Measurements from ENCODE around the gene KCNJ18.
"Not testable (repeated sequence)": the region's sequence is repeated elsewhere in the genome, so short reads cannot be mapped to it uniquely, and the experiment has no call there.

KCNJ18 gene

GRCh38 chr17:21671871-21672270, 20.5 kb upstream of the KCNJ18 start:
- DNase-seq: not testable (repeated sequence)

- DNase-seq: not testable (repeated sequence)
Measured at GRCh38 chr17:21673451-21674241, 18.7 kb upstream of the KCNJ18 start.

- DNase-seq: no peak
Measured at GRCh38 chr17:21674242-21674731, 18.0 kb upstream of the KCNJ18 start.

GRCh38 chr17:21674891-21675738, 17.2 kb upstream of the KCNJ18 start:
- DNase-seq: not testable (repeated sequence)

GRCh38 chr17:21675739-21676130, 16.6 kb upstream of the KCNJ18 start:
- DNase-seq: not testable (repeated sequence)

- DNase-seq: no peak
Measured at GRCh38 chr17:21676281-21677111, 15.8 kb upstream of the KCNJ18 start.

- no peak for DNase-seq
Measured at GRCh38 chr17:21677126-21677910, 15.0 kb upstream of the KCNJ18 start.

- DNase-seq: no peak
Measured at GRCh38 chr17:21677911-21678310, 14.4 kb upstream of the KCNJ18 start.

GRCh38 chr17:21678393-21679081, 13.8 kb upstream of the KCNJ18 start:
- no peak for DNase-seq

- DNase-seq: no peak
Measured at GRCh38 chr17:21679256-21680146, 12.8 kb upstream of the KCNJ18 start.

- no peak for DNase-seq
Measured at GRCh38 chr17:21680366-21680765, 12.0 kb upstream of the KCNJ18 start.

- not testable (repeated sequence) for DNase-seq
Measured at GRCh38 chr17:21680850-21681351, 11.4 kb upstream of the KCNJ18 start.

- DNase-seq: not testable (repeated sequence)
Measured at GRCh38 chr17:21681576-21681975, 10.7 kb upstream of the KCNJ18 start.

- not testable (repeated sequence) for DNase-seq
Measured at GRCh38 chr17:21682130-21682529, 10.2 kb upstream of the KCNJ18 start.

- not testable (repeated sequence) for DNase-seq
Measured at GRCh38 chr17:21683142-21683712, 9.1 kb upstream of the KCNJ18 start.

GRCh38 chr17:21683897-21684296, 8.4 kb upstream of the KCNJ18 start:
- not testable (repeated sequence) for DNase-seq

- not testable (repeated sequence) for DNase-seq
Measured at GRCh38 chr17:21684384-21684783, 7.9 kb upstream of the KCNJ18 start.

- not testable (repeated sequence) for DNase-seq
Measured at GRCh38 chr17:21685061-21685795, 7.1 kb upstream of the KCNJ18 start.
